HCT116 (cell line): ENCODE data around the gene KRTCAP2. TPM values are rescaled to one million over a fixed set of nuclear protein-coding genes. Genes with fewer than 3 reads are reported as not detected.

Experiments
- ATAC-seq: fragments of 200-7000 bp; cut with Tn5 transposase; 2 replicates; pipeline ENCODE4 v1.9.1; 2020; ENCODE audit warnings: mild to moderate bottlenecking, moderate library complexity
- BruUV-seq: library from RNA; stranded (reverse); fragments of 400-500 nt; replicated peaks from 2 replicates; lab custom pipeline; 2021; lab: Mats Ljungman, UMichigan
- CTCF ChIA-PET: fragments of 300-600 bp; sonication (Branson Sonifier 250); formaldehyde crosslinking; loops from one replicate; lab custom pipeline; 2021; ENCODE audit warnings: antibody characterized with exemption; lab: Charles Lee
- POLR2A ChIA-PET: fragments of 300-600, 350-600 bp; sonication (Branson Sonifier 250); formaldehyde crosslinking; loops from one replicate; lab custom pipeline; 2021; ENCODE audit warnings: antibody characterized with exemption; lab: Charles Lee
- RAD21 ChIA-PET, 2 experiments: fragments of 300-600 bp; sonication (Branson Sonifier 250); formaldehyde crosslinking; loops; one replicate each; lab custom pipeline; 2023; ENCODE audit warnings: low total read pairs in 2 of 2; ENCODE audit not compliant: uncharacterized antibody in 2 of 2, unreplicated experiment in 2 of 2, low non-redundant PET in 1 of 2; lab: Charles Lee
- DNase-seq: peaks from one replicate; pipeline ENCODE4 v3.0.0-alpha.2; 2010; ENCODE audit warnings: low read depth, low spot score
- H2AFZ ChIP-seq: fragments of 200-600 bp; shearing (Covaris generic), sonication (generic); 2 replicates; pipeline ENCODE4 v1.6.1; 2017; ENCODE audit warnings: low read depth, mixed run types, mixed read lengths, antibody characterized with exemption, low read length; ENCODE audit not compliant: poor library complexity, severe bottlenecking
- H3K27ac ChIP-seq: 2 replicates; pipeline ENCODE4 v1.5.1; 2012; ENCODE audit warnings: low read depth, low read length
- H3K27me3 ChIP-seq: fragments of 200-600 bp; sonication (generic); 2 replicates; pipeline ENCODE4 v1.6.1; 2016; ENCODE audit warnings: mixed run types, low read length, mixed read lengths; ENCODE audit not compliant: insufficient read depth
- H3K36me3 ChIP-seq, 2 experiments: fragments of 200-500 bp in 1 of 2; fragments of 200-600 bp in 1 of 2; sonication (Bioruptor generic) in 1 of 2; sonication (generic) in 1 of 2; 2 replicates each; pipeline versions ENCODE4 v1.5.1 to v1.6.1; 2014 to 2016; ENCODE audit warnings: low read length in 2 of 2, inconsistent platforms in 1 of 2, mixed read lengths in 1 of 2, mixed run types in 1 of 2; ENCODE audit not compliant: insufficient read depth in 2 of 2, control insufficient read depth in 1 of 2
- H3K4me1 ChIP-seq, 2 experiments: fragments of 200-600 bp in 1 of 2; sonication (generic) in 1 of 2; 2 replicates each; pipeline versions ENCODE4 v1.5.1 to v1.6.1; 2012 to 2017; ENCODE audit warnings: low read length in 2 of 2, inconsistent platforms in 1 of 2, mild to moderate bottlenecking in 1 of 2, mixed read lengths in 1 of 2, mixed run types in 1 of 2, moderate library complexity in 1 of 2; ENCODE audit not compliant: insufficient read depth in 2 of 2, control insufficient read depth in 1 of 2
- H3K4me2 ChIP-seq: fragments of 200-600 bp; sonication (generic); 2 replicates; pipeline ENCODE4 v1.6.1; 2017; ENCODE audit warnings: mixed run types, low read length, mixed read lengths
- H3K4me3 ChIP-seq, 2 experiments: fragments of 200-600 bp in 1 of 2; sonication (generic) in 1 of 2; replicated peaks in 1 of 2; 2 replicates each; pipeline ENCODE4 v1.5.1; 2011 to 2016; ENCODE audit warnings: low read length in 2 of 2, control low read depth in 1 of 2, low read depth in 1 of 2, mild to moderate bottlenecking in 1 of 2, mixed read lengths in 1 of 2, mixed run types in 1 of 2
- H3K79me2 ChIP-seq: fragments of 200-600 bp; sonication (generic); 2 replicates; pipeline ENCODE4 v1.6.1; 2017; ENCODE audit warnings: mild to moderate bottlenecking, mixed run types, low read length, moderate library complexity, mixed read lengths; ENCODE audit not compliant: insufficient read depth
- H3K9ac ChIP-seq: fragments of 200-600 bp; sonication (generic); 2 replicates; pipeline ENCODE4 v1.6.1; 2016; ENCODE audit warnings: low read length, mixed read lengths
- H3K9me2 ChIP-seq: fragments of 200-600 bp; sonication (generic), shearing (Covaris generic); 2 replicates; pipeline ENCODE4 v1.6.1; 2017; ENCODE audit warnings: mixed run types, mild to moderate bottlenecking, moderate library complexity; ENCODE audit not compliant: insufficient read depth
- H3K9me3 ChIP-seq, 2 experiments: fragments of 200-500 bp in 1 of 2; fragments of 200-600 bp in 1 of 2; sonication (Bioruptor generic) in 1 of 2; sonication (generic) in 1 of 2; 2 replicates each; pipeline ENCODE4 v1.6.1; 2014 to 2017; ENCODE audit warnings: low read length in 2 of 2, mixed read lengths in 2 of 2, inconsistent platforms in 1 of 2, low read depth in 1 of 2, mild to moderate bottlenecking in 1 of 2, mixed run types in 1 of 2, moderate library complexity in 1 of 2; ENCODE audit not compliant: control insufficient read depth in 1 of 2, insufficient read depth in 1 of 2
- H4K20me1 ChIP-seq: fragments of 200-600 bp; sonication (generic), shearing (Covaris generic); 2 replicates; pipeline ENCODE4 v1.6.1; 2017; ENCODE audit warnings: mixed run types, mild to moderate bottlenecking, moderate library complexity; ENCODE audit not compliant: insufficient read depth
- CTCF ChIP-seq, 3 experiments: fragments of 200-600 bp in 1 of 3; sonication (generic) in 1 of 3; IDR thresholded peaks in 2 of 3; conservative IDR thresholded peaks in 1 of 3; 2 replicates each; pipeline ENCODE4 v1.5.1; 2012 to 2017; ENCODE audit warnings: low read depth in 2 of 3, low read length in 2 of 3, antibody characterized with exemption in 1 of 3, borderline replicate concordance in 1 of 3, control low read depth in 1 of 3, mild to moderate bottlenecking in 1 of 3, mixed read lengths in 1 of 3, mixed run types in 1 of 3, moderate library complexity in 1 of 3; ENCODE audit not compliant: insufficient read depth in 1 of 3
- ELF1 ChIP-seq: IDR thresholded peaks from 2 replicates; pipeline ENCODE4 v1.6.1; 2012; ENCODE audit warnings: low read depth, borderline replicate concordance
- JUND ChIP-seq: IDR thresholded peaks from 2 replicates; pipeline ENCODE4 v1.6.1; 2012
- POLR2AphosphoS5 ChIP-seq: IDR thresholded peaks from 2 replicates; pipeline ENCODE4 v1.6.1; 2011; ENCODE audit warnings: mild to moderate bottlenecking, low read depth, low read length, moderate library complexity
- SIN3A ChIP-seq: IDR thresholded peaks from 2 replicates; pipeline ENCODE4 v1.6.1; 2012; ENCODE audit warnings: low read depth
- SRF ChIP-seq: IDR thresholded peaks from 2 replicates; pipeline ENCODE4 v1.6.1; 2012; ENCODE audit warnings: low read depth
- YY1 ChIP-seq: IDR thresholded peaks from 2 replicates; pipeline ENCODE4 v1.6.1; 2011; ENCODE audit warnings: low read length, low read depth, moderate library complexity, mild to moderate bottlenecking; ENCODE audit not compliant: insufficient replicate concordance; ENCODE audit errors: extremely low read depth
- intact Hi-C: fragments of 100-400 bp; cut with micrococcal nuclease; formaldehyde crosslinking; loops from 2 replicates; pipeline ENCODE4 v1.10.0; 2022
- total RNA-seq: library from RNA; stranded (reverse); gene quantifications from one replicate; pipeline ENCODE4 v1.2.1, GENCODE V29; 2021; ENCODE audit not compliant: unreplicated experiment

Gene KRTCAP2
- total RNA-seq, 1 experiment from 2014 or later: 143 TPM

GRCh38 chr1:155127105-155127966, 45.8 kb downstream of the KRTCAP2 start, which contains the start of gene EFNA1:
Gene EFNA1 (plus strand): TSS chr1:155127876. CDS start chr1:155127978, 102 bp downstream.
- Histone ChIP-seq H4K20me1 (no peaks in the 10 kb centered on the region), H3K79me2 (peaks cover 41% of the 10 kb centered on the region), H3K9me3 (no peaks in the 10 kb centered on the region), H3K4me1 (peaks cover 29 to 73% of the 10 kb centered on the region in 2 experiments), H3K9me2 (no peaks in the 10 kb centered on the region), H3K4me3 (peak within 1 kb of the TSS; percentile 70 to 97), H3K4me2 (peak within 1 kb of the TSS; percentile 99), H3K36me3 (peaks cover 7 to 12% of the 10 kb centered on the region in 2 experiments; a peak in 3 of 4 replicates), H2AFZ (no peak within 1 kb of the TSS), H3K27ac (peak within 1 kb of the TSS; percentile 97), H3K27me3 (no peaks in the 10 kb centered on the region), H3K9ac (peak within 1 kb of the TSS; percentile 91)
- no peak for TF ChIP-seq SRF
- TF ChIP-seq SIN3A: no peak
- TF ChIP-seq JUND: no peak
- TF ChIP-seq YY1: no peak
- no peak for TF ChIP-seq CTCF (IDR thresholded peaks at IDR 0.05 in 2 of 3, conservative IDR thresholded peaks at IDR 0.05 in 1 of 3; ENCODE audit: borderline replicate concordance in 1 of 3, insufficient read depth in 1 of 3, low read depth in 2 of 3, low read length in 2 of 3)
- peak; percentile 98 for TF ChIP-seq POLR2AphosphoS5
- no peak for TF ChIP-seq ELF1
- POLR2A ChIA-PET: no interaction called here
- RAD21 ChIA-PET: no interaction called here
- no TSS peak for BruUV-seq
- CTCF ChIA-PET: interaction anchor here (0.7 to 3.5 kb wide), 2 partner anchors 36 to 43 kb away, joined by 3 to 11 read pairs; no protein-coding TSS in a partner anchor
- DNase-seq (no peak), ATAC-seq (peak; percentile 58)
- intact Hi-C loops: no loop called here
